Peyer's patch (tissue), 4 donors: ENCODE data around the gene PWWP2A. TPM values are rescaled to one million over a fixed set of nuclear protein-coding genes. Genes with fewer than 3 reads are reported as not detected.

Experiments used
- DNase-seq, 3 donors: peaks; one replicate each; pipeline ENCODE4 v3.0.0-alpha.2; 2017 to 2019
- H3K27ac ChIP-seq, 4 donors: fragments of 200-600 bp; sonication (generic); one replicate each; pipeline ENCODE4 v1.5.1; 2016 to 2019
- H3K27me3 ChIP-seq, 2 donors: fragments of 200-600 bp; sonication (generic); one replicate each; pipeline ENCODE4 v1.5.1; 2019
- H3K36me3 ChIP-seq, 3 donors: fragments of 200-600 bp; sonication (generic); one replicate each; pipeline ENCODE4 v1.5.1; 2016 to 2019
- H3K4me1 ChIP-seq, 4 donors: fragments of 200-600 bp; sonication (generic); one replicate each; pipeline ENCODE4 v1.5.1; 2016 to 2019
- H3K4me3 ChIP-seq, 4 donors: fragments of 200-600 bp; sonication (generic); 1 replicate in 3 of 4; 2 replicates in 1 of 4; pipeline ENCODE4 v1.5.1; 2016 to 2019; ENCODE audit warnings: mild to moderate bottlenecking in 1 of 4
- H3K9me3 ChIP-seq, 4 donors: fragments of 200-600 bp; sonication (generic); one replicate each; pipeline ENCODE4 v1.5.1; 2016 to 2019; ENCODE audit warnings: mild to moderate bottlenecking in 1 of 4
- POLR2A ChIP-seq, 2 donors: fragments of 450-650 bp; IDR thresholded peaks; one replicate each; pipeline ENCODE4 v1.5.1; 2017; ENCODE audit warnings: antibody characterized with exemption in 2 of 2, mild to moderate bottlenecking in 2 of 2, moderate library complexity in 2 of 2
- total RNA-seq, 4 donors: library from RNA; depleted of rRNA; stranded (reverse); fragments of >200 nt; gene quantifications; one replicate each; pipeline ENCODE4 v1.1.0, GENCODE V29; 2016
- TF ChIP-seq, protein P1 (sequence below), 6 experiments: fragments of 450-650 bp in 4 of 6; fragments of 200-600 bp in 2 of 6; sonication (generic) in 1 of 6; IDR thresholded peaks; one replicate each; pipeline ENCODE4 v1.5.1; 2017 to 2019; ENCODE audit warnings: antibody characterized with exemption in 6 of 6, mild to moderate bottlenecking in 3 of 6, moderate library complexity in 1 of 6

PWWP2A gene
- total RNA-seq, 4 donors from 2014 or later = 34.9 to 57.6 (median 54.3) TPM

DNA sequence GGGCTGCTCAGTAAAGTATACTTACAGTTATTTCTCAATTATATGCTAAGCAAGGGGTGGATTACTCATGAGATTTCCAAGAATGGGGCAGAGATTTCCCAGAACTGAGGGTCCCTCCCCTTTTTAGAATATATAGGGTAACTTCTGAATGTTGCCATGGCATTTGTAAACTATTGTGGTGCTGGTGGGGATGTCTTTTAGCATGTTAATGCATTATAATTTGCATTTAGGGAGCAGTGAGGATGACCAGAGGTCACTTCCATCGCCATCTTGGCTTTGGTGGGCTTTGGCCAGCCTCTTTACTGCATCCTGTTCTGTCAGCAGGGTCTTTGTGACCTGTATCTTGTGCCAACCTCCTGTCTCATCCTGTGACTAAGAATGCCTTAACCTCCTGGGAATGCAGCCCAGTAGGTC lies 74.9 kb downstream of the PWWP2A start:
- TF ChIP-seq POLR2A (IDR thresholded peaks at IDR 0.05) = no peak
- TF ChIP-seq, protein P1, sequence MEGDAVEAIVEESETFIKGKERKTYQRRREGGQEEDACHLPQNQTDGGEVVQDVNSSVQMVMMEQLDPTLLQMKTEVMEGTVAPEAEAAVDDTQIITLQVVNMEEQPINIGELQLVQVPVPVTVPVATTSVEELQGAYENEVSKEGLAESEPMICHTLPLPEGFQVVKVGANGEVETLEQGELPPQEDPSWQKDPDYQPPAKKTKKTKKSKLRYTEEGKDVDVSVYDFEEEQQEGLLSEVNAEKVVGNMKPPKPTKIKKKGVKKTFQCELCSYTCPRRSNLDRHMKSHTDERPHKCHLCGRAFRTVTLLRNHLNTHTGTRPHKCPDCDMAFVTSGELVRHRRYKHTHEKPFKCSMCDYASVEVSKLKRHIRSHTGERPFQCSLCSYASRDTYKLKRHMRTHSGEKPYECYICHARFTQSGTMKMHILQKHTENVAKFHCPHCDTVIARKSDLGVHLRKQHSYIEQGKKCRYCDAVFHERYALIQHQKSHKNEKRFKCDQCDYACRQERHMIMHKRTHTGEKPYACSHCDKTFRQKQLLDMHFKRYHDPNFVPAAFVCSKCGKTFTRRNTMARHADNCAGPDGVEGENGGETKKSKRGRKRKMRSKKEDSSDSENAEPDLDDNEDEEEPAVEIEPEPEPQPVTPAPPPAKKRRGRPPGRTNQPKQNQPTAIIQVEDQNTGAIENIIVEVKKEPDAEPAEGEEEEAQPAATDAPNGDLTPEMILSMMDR (IDR thresholded peaks at IDR 0.05) = no peak
- no peak overlapping the region for H3K4me3 ChIP-seq
- no peak overlapping the region for H3K27ac ChIP-seq
- H3K36me3 ChIP-seq = peaks cover 0 to 46% (median 0%) of the 10 kb centered on the region in 3 donors
- H3K4me1 ChIP-seq = no peaks in the 10 kb centered on the region
- no peaks in the 10 kb centered on the region for H3K9me3 ChIP-seq
- H3K27me3 ChIP-seq = no peaks in the 10 kb centered on the region
- DNase-seq = no peak

DNA sequence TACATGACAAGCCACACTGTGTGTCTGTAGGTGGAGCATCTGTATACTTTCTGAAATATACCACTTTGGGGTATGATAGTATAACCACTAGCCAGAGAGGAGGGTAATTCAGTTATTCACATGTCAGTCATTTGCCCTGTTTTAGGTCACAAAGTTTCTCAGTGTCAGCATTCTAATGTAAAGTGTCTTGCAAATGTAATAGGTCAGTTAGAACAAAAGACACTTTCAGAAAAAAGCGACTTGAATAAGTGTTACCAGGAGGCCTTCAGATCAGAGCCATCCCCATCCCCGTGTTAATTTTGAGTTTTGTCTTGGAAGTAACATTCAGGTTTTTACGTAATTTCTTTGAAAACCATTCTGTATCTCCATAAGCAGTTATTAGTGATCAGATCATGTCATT lies 76.6 kb downstream of the PWWP2A start:
- H3K9me3 ChIP-seq = no peaks in the 10 kb centered on the region
- no peak overlapping the region for H3K27ac ChIP-seq
- no peak for DNase-seq
- no peak overlapping the region for H3K4me3 ChIP-seq
- no peaks in the 10 kb centered on the region for H3K27me3 ChIP-seq
- peaks cover 0 to 44% (median 0%) of the 10 kb centered on the region in 3 donors for H3K36me3 ChIP-seq
- no peaks in the 10 kb centered on the region for H3K4me1 ChIP-seq
- TF ChIP-seq POLR2A (IDR thresholded peaks at IDR 0.05) = no peak
- TF ChIP-seq, protein P1 (IDR thresholded peaks at IDR 0.05) = no peak

Other genes with a start within 250 kb of the PWWP2A start
- gene ADRA1B, start 203.0 kb downstream of the PWWP2A start, total RNA-seq = 10 to 100 TPM in 1 of 4 donors, 1 to 10 TPM in 3; 1.7 to 12.2 (median 5.2) TPM
- gene TTC1, start 110.3 kb downstream of the PWWP2A start, total RNA-seq = 10 to 100 TPM; 11.6 to 85.0 (median 26.4) TPM
- 1,000 to 10,000 TPM; 1,180 to 6,474 (median 2,517) TPM for gene FABP6, start 110.1 kb upstream of the PWWP2A start, total RNA-seq
- gene CCNJL, start 193.1 kb upstream of the PWWP2A start, total RNA-seq = 10 to 100 TPM in 3 of 4 donors, 1 to 10 TPM in 1; 6.9 to 15.1 (median 12.6) TPM